Ammon's horn (tissue), 1 donor: Measurements from ENCODE around the gene CEP43.

Source experiments
- DNase-seq: peaks from one replicate; pipeline ENCODE4 v3.0.0-alpha.2; 2016; ENCODE audit warnings: low spot score

Gene CEP43

GRCh38 chr6:166999145-166999883 lies at the start of gene CEP43:
CEP43 (plus strand) TSS chr6:166999397; CDS start chr6:166999413, 16 bp downstream.
- peak; percentile 98 for DNase-seq

- no peak for DNase-seq
Measured at GRCh38 chr6:166949528-166950442, 49.4 kb upstream of the CEP43 start.

GRCh38 chr6:166950443-166950821 lies 48.8 kb upstream of the CEP43 start:
- no peak for DNase-seq

GRCh38 chr6:166950892-166951669 lies 48.1 kb upstream of the CEP43 start:
- peak; percentile 74 for DNase-seq

- no peak for DNase-seq
Measured at GRCh38 chr6:166951670-166952060, 47.5 kb upstream of the CEP43 start.

- no peak for DNase-seq
Measured at GRCh38 chr6:166952121-166952520, 47.1 kb upstream of the CEP43 start.

GRCh38 chr6:166952567-166953486 lies 46.4 kb upstream of the CEP43 start:
- peak; percentile 20 for DNase-seq

GRCh38 chr6:166954118-166954713 lies 45.0 kb upstream of the CEP43 start:
- DNase-seq: no peak

- peak; percentile 18 for DNase-seq
Measured at GRCh38 chr6:166955121-166955864, 43.9 kb upstream of the CEP43 start.

- DNase-seq: peak; percentile 17
Measured at GRCh38 chr6:166955865-166956443, 43.2 kb upstream of the CEP43 start.

GRCh38 chr6:166956444-166957086 lies 42.6 kb upstream of the CEP43 start, which contains the start of gene RNASET2:
RNASET2 (minus strand) TSS chr6:166956550; CDS start chr6:166956182, 368 bp downstream.
- DNase-seq: peak; percentile 95

- peak; percentile 55 for DNase-seq
Measured at GRCh38 chr6:166957087-166957804, 42.0 kb upstream of the CEP43 start.

GRCh38 chr6:166957805-166958076 lies 41.5 kb upstream of the CEP43 start:
- no peak for DNase-seq

- peak; percentile 46 for DNase-seq
Measured at GRCh38 chr6:166958926-166959861, 40.0 kb upstream of the CEP43 start.

- DNase-seq: no peak
Measured at GRCh38 chr6:166959911-166960608, 39.1 kb upstream of the CEP43 start.

GRCh38 chr6:166960609-166960978 lies 38.6 kb upstream of the CEP43 start:
- no peak for DNase-seq

- no peak for DNase-seq
Measured at GRCh38 chr6:166966268-166966667, 32.9 kb upstream of the CEP43 start.
